Dermis microvascular lymphatic vessel endothelial cell (primary cell): ENCODE measurements around the gene PDSS2. TPM values are rescaled to one million over a fixed set of nuclear protein-coding genes. Genes with fewer than 3 reads are reported as not detected.
"Not testable (repeated sequence)": the region's sequence is repeated elsewhere in the genome, so short reads cannot be mapped to it uniquely, and the experiment has no call there.

Source experiments
- DNase-seq, 2 donors: peaks; one replicate each; pipeline versions ENCODE4 v3.0.0 to v3.0.0-alpha.2; 2010; ENCODE audit warnings: low read depth in 2 of 2
- total RNA-seq: library from RNA; depleted of rRNA; stranded (reverse); fragments of >200 nt; gene quantifications from 2 replicates; pipeline ENCODE4 v1.2.1, GENCODE V29; 2014

Gene PDSS2
- total RNA-seq, 1 donor from 2014 or later, result 5.5 TPM

DNA sequence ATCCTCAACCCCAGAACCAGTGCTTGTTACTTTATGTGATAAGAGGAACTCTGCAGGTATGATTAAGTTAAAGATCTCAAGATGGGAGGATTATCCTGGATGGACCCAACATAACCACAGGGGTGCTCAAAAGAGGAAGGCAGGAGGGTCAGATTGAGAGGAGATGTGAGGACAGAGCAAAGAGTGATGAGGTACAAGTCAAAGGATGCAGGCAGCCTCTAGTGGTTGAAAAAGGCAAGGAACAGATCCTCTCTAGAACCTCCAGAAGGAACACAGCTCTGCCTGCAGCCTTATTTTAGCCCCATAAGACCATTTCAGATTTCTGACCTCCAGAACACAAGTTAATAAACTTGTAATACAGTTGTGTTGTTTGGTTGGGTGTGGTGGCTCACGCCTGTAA is 41.2 kb downstream of the PDSS2 start:
- DNase-seq, result peak in 1 of 2 donors; percentile 7

DNA sequence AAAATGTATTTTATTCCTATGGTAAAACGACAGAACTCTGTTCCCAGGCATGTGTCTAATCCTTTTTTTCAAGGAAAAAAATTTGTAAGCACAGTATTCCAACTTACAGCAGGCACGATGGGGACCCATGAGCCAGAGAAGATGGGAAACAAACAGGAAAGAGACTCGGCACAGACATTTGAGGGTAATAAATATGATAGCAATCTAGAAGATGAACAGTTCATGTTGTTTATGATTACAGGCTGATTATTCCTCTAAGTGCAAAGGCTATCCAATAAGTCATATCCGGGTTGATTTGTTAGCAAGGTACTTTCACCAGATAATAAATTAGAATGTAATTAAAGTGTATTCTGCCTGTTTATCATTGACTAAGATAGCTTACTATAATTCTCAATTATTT is 43.2 kb downstream of the PDSS2 start:
- DNase-seq, result no peak

DNA sequence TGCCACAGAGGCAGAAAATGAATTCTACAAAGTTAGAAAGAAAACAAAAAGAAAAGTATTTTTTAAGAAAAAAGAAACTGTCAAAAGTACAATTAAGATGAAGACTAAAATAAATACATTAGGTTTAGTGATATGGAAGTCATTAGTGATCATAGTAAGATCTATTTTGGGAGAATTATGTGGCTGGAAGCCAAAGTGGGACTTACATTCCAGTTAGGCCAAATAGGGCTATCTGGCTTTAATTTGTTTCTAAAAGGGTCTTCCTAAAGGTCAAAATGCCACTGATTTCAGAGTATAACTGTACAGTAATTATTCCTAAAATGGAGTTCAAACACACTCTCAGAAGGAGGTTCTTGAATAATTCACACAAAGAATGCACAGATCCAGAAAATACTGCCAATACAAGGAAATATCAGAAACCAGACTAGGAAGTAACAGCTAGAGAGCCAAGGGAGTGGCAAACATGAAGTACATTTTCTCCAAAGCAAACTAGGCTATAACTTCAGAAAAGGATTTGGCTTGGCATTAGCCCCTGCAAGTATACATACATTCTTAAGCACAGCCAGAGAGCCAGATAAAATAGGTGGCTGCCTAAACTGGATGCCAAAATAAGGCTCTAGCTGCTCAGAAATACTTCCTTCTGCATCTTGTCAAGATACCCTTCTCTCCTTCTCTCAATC is 45.3 kb downstream of the PDSS2 start:
- DNase-seq, result no peak

DNA sequence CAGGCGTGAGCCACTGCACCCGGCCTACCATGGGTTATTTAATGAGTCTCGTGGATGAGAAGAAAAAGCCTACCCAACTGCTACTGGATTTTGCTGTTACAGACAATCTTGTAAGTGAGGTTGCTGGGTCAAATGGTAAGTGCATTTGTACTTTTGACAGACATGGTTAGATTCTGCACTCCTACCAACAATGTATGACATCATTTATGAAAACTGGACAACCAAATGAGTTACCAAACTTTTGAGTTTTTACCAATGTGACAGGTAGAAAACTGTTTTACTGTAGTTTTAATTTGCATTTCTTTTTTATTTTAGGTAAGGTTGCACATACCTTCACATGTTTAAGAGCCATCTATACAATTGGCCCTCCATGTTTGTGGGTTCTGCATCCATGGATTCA is 48.2 kb downstream of the PDSS2 start:
- no peak for DNase-seq

DNA sequence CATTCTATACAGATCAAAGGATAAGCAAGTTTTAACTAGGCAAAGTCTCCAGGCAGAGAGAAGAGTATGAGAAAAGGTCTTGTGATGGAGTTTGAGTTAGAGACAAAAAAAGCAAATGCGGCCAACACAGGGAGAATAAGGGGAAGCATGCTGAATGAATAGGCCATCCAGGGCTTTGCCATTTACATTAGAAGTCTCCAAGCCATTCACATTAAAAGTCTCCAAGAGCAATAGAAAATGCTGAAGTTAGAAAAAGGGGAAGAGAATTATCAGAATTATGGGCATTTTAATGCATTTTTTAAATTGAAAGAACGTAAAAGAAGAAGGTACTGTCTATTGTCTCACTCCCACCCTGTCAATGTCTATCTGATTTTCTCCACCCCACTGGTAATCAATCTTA is 49.4 kb downstream of the PDSS2 start:
- DNase-seq, result no peak

DNA sequence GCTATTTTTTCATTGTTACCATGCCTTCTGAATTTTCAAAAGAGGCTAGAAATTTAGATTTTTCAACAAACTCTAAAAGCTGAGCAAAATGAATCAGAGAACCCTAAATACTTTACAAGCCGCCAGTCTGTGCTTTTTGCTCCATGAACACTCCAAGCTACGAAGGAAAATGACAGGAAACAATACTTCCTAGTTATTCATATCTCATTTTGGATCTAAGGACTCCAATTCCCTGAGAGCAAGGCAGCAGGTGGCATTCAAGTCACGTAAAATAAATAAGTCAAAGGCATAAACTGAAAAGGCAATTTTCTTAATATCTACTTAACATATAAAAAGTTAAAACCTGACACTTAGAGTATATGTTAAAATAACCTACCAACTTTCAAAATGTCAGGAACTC is 50.6 kb downstream of the PDSS2 start:
- peak in 1 of 2 donors; percentile 39 for DNase-seq

DNA sequence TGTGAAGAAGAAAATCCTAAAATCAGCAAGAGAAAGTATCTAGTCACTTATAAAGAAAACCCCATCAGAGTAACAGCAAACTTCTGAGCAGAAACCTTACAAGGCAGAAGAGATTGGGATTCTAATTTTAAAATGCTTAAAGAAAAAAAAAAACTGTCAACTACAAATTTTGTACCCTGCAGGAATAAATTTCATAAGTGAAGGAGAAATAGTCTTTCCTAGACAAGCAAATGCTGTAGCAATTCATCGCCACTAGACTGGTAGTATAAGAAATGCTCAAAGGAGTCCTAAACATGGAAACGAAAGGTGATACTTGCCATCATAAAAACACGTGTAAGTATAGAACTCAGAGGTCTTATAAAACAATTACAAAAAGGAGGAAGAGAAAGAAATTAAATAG is 54.4 kb downstream of the PDSS2 start:
- DNase-seq, result no peak

DNA sequence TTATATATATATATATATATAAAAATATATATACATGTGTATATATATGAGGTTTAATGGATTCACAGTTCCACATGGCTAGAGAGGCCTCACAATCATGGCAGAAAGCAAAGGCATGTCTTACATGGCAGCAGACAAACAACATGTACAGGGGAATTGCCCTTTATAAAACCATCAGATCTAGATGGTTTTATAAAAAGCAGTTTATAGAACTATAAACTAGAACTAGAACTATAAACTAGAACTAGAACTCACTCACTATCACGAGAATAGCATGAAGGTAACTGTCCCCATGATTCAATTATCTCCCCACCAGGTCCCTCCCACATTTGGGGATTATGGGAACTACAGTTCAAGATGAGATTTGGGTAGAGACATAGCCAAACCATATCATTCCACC is 56.8 kb downstream of the PDSS2 start:
- no peak for DNase-seq

DNA sequence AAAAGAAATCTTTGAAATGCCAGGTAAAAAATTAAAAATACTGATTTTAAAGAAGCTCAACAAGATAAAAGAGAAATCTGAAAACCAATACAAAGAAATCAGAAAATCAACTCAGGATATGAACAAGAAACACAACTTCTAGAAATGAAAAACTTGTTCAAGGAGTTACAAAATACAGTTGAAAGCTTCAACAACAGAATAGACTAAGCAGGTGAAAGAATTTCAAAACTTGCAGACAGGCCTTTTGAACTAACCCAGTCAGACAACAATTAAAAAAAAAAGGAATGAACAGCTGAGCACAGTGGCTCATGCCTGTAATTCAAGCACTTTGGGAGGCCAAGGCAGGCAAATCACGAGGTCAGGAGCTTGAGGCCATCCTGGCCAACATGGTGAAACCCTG is 57.8 kb downstream of the PDSS2 start:
- no peak for DNase-seq

DNA sequence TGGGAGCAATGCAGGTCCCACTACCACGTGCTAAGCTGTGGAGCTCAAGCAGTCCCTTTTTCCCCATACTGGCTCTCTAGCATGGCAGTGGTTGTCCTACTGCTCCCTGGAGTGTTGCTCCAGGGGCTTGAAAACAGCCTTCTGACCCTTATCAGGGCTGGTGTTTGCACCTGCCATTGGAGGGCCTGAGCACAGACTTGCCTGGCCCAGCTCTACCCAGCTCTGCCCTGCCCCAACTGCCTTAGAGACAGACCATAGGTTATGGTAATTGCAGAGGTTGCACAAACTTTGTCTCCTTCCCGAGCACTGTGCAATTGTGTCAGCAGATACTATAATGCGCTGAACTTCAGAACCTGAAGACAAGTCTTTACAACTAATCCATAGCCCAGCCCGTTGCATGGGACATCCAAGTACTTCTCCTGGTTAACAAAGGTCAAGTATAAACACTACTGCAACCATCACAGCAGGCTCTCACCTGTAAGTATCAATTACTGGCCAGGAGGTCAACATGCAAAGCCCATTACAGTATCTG is 58.7 kb downstream of the PDSS2 start:
- no peak for DNase-seq

DNA sequence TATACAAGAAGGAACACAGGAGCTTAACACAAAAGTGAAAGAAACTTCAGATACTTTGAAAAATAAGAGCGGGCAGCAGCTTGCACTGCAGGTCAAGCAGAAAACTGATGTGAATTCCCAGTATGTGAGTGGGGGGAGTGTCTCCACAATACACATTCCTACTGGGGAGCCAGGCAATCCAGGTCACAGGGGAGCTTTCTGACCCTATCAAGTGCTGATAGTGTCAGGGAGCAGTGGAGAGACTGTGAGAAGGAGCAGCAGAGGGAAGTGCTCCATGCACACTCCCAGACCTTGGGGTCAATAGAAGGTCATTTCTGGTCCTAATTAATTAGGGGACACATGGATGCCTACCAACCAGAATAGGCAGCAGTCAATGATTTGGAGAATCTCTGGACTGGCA is 59.4 kb downstream of the PDSS2 start:
- DNase-seq, result no peak

DNA sequence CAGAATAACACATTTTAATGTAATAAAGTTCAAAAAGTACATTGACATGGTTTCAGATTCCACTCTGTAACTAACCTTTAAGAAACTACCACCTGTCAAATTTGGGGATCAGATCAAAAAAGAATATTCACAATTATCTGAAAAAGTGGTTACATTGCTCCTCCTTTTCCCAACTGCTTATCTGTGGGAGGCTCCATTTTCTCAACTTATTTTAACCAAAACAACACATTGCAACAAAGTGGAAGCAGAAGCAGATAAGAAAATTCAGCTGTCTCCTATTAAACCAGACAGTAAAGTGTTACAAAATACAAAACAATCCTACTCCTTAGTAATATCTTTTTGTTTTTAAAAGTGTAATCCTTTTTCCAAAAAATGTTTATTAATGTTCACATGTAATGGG is 61.4 kb downstream of the PDSS2 start:
- no peak for DNase-seq

DNA sequence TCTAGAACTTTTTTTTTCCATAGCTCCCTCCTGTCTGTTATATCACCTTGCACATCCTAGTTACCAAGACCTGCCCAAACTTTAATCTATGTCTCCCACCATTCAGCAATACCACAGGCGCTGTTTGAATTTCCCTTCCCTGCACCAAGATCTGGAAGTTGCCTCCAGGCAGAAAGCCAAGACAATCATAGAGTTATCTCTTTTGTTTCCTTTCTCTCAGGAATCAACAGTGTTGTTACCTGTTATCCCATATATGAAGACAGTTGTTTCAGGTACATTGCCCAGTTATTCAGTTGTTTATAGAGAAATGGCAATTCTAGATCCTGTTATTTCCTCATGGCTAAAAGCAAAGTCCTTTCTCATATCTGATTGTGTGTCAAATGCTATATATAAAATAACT is 63.2 kb downstream of the PDSS2 start:
- peak in 1 of 2 donors; percentile 2 for DNase-seq

DNA sequence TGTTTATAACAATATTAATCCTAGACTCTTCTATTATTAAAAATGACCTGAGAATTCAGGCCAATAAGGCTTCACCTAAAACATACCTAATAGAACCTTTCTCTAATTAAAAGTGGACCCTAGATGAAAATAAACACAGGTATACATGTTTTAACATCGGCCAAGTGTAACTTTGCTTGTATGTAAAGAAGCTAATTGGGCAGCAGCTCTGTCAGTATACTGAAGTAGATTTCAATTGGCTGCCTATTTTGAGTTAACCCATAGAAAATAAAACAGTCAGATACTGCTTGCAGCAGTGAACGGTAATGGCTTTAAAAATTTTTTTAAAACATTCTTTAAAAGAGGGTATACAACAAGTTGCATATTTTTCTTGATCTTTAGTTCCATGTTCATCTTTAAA is 67.3 kb downstream of the PDSS2 start:
- no peak for DNase-seq

DNA sequence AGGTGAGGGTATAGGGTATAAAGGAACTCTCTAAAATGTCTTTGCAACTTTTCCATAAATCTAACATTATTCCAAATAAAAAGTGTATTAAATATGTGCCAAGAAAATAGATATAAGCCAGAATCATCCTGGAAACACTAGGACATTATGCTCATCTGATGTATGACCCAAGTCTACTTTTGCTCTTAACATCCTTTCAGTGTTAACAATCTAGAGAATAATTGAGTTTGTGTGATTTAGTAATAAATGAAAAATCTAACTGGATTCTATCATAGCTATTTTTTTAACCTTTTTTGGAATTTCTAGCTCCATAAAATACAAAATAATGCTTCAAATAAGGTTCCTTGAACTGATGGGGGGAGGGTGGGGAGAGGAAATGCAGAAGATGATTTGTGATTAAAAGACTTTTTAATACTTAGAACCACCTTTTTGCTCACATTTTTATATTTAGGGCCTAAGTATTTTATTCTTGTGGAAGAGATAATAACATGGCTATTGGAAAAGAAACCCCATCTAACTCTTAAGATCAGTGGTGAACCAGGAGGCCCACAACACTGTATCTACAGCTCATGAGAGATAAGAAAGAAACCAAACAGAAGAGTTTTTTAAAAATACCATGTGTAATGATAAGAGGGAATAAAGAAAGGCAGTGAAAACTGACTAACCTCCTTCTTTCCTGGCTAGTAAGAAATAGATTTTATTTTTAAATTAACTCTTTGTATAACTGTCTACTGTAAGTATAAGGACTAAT is 68.5 kb downstream of the PDSS2 start:
- no peak for DNase-seq

DNA sequence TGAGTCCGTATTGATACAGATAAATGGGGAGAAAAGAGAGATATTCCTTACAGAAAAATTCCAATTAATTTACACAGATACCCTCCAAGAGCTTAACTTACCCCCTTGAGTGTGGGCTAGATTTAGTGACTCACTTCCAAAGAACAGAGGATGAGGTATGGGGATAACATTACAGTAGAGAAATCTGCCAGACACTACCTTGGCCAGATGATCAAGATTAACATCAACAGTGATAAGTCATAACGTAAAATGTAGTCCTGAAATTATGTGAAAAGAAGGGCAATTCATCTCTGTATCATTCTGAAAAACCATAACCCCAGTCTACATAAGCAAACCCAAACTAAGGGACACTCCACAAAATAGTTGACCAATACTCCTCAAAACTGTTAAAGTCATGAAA is 69.3 kb downstream of the PDSS2 start:
- DNase-seq, result no peak

DNA sequence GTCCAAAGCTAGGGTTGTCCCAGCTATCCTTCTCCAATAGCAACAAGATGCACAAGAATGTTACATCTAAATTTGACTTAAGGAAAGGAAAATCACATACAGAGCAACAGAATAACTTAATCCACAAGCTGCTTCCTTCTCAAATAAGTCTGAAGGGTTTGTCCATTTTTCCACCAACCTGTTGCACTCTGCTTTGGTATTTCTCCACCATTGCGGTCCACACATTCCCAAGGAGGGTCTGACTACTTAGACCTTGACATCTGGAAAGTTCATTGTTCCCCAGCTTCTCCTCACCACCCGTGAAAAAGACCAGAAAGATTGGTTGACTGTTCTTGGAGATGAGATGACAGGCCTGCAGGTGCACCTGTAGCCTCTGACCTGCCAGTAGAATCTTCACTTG is 72.5 kb downstream of the PDSS2 start:
- DNase-seq, result no peak

DNA sequence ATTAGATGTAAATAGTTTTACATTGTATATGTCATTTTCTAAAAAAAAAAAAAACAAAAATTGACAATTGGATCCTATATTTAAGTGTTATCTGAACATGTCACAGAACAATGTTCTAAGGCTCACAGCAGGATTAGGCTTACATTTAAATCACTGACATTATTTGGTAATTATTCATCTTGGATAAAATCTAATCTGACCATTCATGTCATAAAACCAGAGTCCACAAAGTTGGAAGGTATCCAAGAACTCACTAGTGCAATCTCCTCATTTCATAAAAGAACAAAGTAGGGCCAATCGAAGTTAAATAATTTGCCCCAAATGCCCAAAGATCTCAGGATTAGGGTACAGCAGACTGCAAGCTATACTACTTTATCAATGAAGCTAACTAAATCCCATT is 73.0 kb downstream of the PDSS2 start:
- peak in 1 of 2 donors; percentile 7 for DNase-seq

DNA sequence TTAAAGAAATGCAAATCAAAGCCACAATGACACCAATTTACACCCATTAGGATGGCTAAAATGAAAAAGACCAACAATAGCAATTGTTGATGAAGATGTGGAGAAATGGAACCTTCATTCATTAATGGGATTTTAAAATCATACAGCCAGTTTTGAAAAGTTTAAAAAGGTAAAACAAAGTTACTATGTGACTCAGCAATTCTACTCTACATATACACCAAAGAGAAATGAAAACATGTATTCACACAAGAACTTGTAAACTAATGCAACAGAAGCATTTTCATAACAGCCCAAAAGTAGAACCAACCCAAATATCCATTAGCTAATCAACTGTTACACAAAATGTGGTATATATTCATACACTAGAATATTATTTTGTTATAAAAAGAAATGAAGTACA is 75.7 kb downstream of the PDSS2 start:
- no peak for DNase-seq

DNA sequence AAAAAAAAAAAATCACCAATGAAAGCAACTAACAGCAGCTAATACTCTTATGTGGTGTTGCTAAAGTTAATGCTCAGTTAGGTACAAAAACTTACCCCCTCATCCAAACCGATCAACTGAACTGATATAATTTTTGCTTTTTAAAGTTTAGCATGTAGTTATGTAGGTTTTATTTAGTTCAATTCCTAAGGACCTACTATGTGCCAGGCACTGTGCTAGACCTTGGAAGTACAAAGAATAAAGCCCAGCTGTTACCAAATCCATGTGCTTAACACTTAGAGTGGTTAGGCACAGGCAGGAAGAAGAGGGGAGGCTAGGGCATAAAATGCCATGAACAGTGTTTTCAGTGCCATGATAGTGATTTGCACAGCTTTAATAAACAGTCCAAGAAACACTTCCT is 85.1 kb downstream of the PDSS2 start:
- no peak for DNase-seq

DNA sequence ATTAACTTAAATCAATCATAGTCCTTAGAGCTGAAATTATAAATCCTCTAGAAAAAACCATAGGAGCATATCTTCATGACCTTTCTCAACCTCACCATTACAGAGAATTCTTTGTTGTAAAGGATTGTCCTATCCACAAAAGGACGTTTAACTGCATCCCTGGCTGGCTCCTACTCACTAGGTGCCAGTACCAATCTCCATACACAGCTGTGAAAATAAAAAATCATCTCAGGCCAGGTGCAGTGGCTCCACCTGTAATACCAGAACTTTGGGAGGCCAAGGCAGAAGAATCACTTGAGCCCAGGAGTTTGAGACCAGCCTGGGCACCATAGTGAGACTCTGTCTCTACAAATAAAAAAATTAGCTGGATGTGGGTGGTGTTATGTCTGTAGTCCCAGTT is 89.9 kb downstream of the PDSS2 start:
- DNase-seq, result no peak

DNA sequence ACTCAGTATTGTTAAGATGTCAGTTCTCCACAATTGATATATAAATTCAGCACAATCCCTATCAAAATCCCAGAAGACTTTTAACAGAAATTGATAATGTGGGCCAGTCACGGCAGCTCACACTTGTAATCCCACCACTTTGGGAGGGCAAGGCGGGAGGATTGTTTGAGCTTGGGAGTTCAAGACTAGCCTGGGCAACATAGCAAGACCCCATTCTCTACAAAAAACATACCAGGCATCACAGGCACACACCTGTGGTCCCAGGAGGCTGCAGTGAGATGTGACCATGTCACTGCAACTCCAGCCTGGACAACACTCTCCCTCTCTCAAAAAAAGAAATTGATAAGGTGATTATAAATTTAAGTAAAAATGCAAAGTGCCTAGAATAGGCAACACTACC is 90.9 kb downstream of the PDSS2 start:
- no peak for DNase-seq

DNA sequence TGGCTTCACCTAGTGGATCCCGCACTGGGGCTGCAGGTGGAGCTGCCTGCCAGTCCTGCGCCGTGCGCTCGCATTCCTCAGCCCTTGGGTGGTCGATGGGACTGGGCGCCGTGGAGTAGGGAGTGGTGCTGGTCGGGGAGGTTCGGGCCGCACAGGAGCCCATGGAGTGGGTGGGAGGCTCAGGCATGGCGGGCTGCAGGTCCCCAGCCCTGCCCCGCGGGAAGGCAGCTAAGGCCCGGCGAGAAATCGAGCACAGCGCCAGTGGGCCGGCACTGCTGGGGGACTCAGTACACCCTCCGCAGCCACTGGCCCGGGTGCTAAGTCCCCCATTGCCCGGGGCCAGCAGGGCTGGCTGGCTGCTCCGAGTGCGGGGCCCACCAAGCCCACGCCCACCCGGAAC is 95.2 kb downstream of the PDSS2 start:
- DNase-seq, result not testable (repeated sequence)
